Measurements from ENCODE around the gene ABTB2. TPM values are rescaled to one million over a fixed set of nuclear protein-coding genes. Genes with fewer than 3 reads are reported as not detected.

Gene ABTB2
- total and polyA plus RNA-seq, 2 of the 8 experiments (the other 6 are each of a cell fraction or from before 2014, with no cell fraction given) = 7.7 to 10.2 TPM

- TF ChIP-seq CHD7 (IDR thresholded peaks at IDR 0.05; ENCODE audit: insufficient replicate concordance, low read length) (no peak), NRF1 (IDR thresholded peaks at IDR 0.05; ENCODE audit: low read depth, low read length) (no peak), EGR1 (IDR thresholded peaks at IDR 0.05; ENCODE audit: borderline replicate concordance, low read depth, low read length) (no peak), POLR2AphosphoS5 (IDR thresholded peaks at IDR 0.05; ENCODE audit: low read depth, low read length) (no peak), ZNF274 (IDR thresholded peaks at IDR 0.05; ENCODE audit: borderline replicate concordance, extremely low read depth, low read length) (no peak), PHF8 (conservative IDR thresholded peaks at IDR 0.05; ENCODE audit: low read depth, low read length) (no peak), CTCF (IDR thresholded peaks at IDR 0.05; ENCODE audit: control extremely low read depth in 1 of 3, insufficient read depth in 1 of 3, low read depth in 1 of 3, low read length in 3 of 3) (no peak)
These were observed 27.9 kb downstream of the ABTB2 start (continued) for GRCh38 chr11:34329876-34330275.
